Fibroblast of lung (primary cell): Measurements from ENCODE around the gene TUBB1.

Experiments
- EZH2 ChIP-seq: IDR thresholded peaks from 2 replicates; pipeline ENCODE4 v1.5.1; 2012; ENCODE audit warnings: low read length, control low read depth, mild to moderate bottlenecking; ENCODE audit errors: missing control alignments
- TF ChIP-seq, protein P1 (sequence below), 2 donors: IDR thresholded peaks in 1 of 2; conservative IDR thresholded peaks in 1 of 2; 1 replicate in 1 of 2; 2 replicates in 1 of 2; pipeline ENCODE4 v1.5.1; 2011 to 2012; ENCODE audit warnings: low read length in 2 of 2, control low read depth in 1 of 2, inconsistent platforms in 1 of 2, low read depth in 1 of 2, mild to moderate bottlenecking in 1 of 2

DNA sequence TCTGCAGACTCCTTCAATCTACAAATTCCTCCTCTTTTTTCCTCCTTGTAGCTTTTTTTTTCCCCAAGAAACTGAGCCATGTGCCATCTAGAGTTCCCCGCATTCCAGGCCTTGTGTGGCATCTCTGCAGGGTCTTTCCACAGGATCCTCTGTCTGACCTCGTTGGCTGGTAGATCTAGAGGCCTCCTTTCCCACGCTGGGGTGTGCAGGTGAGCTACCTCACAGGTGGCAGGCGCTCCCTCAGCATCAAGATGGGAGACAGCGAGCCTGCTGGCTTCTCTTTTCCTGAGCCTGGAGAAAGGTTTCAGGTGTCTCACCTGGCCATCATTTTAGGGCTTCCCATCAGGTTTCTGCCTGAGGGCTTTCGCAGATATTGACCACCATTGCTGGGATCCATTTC, 47.8 kb upstream of the TUBB1 start:
- TF ChIP-seq, protein P1, sequence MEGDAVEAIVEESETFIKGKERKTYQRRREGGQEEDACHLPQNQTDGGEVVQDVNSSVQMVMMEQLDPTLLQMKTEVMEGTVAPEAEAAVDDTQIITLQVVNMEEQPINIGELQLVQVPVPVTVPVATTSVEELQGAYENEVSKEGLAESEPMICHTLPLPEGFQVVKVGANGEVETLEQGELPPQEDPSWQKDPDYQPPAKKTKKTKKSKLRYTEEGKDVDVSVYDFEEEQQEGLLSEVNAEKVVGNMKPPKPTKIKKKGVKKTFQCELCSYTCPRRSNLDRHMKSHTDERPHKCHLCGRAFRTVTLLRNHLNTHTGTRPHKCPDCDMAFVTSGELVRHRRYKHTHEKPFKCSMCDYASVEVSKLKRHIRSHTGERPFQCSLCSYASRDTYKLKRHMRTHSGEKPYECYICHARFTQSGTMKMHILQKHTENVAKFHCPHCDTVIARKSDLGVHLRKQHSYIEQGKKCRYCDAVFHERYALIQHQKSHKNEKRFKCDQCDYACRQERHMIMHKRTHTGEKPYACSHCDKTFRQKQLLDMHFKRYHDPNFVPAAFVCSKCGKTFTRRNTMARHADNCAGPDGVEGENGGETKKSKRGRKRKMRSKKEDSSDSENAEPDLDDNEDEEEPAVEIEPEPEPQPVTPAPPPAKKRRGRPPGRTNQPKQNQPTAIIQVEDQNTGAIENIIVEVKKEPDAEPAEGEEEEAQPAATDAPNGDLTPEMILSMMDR (conservative IDR thresholded peaks at IDR 0.05 in 1 of 2, IDR thresholded peaks at IDR 0.05 in 1 of 2; ENCODE audit: low read depth in 1 of 2, low read length in 2 of 2) = no peak
- no peak for TF ChIP-seq EZH2
